ENCODE data around the gene OR51T1.
"Not testable (repeated sequence)": the region's sequence is repeated elsewhere in the genome, so short reads cannot be mapped to it uniquely, and the experiment has no call there.

The OR51T1 gene

GRCh38 chr11:4881860-4882500 is at the start of gene OR51T1:
Gene OR51T1 (plus strand): TSS chr11:4881900. CDS start chr11:4881900, 0 bp downstream.
- no peak for DNase-seq

- DNase-seq: no peak
These were observed 41.7 kb upstream of the OR51T1 start for GRCh38 chr11:4839851-4840549.

- DNase-seq: no peak
These were observed 32.7 kb upstream of the OR51T1 start, which contains the start of gene OR51S1 for GRCh38 chr11:4848908-4849532. Gene OR51S1 (minus strand): TSS chr11:4849208. CDS start chr11:4849208, 0 bp downstream.

GRCh38 chr11:4851033-4851432 is 30.7 kb upstream of the OR51T1 start:
- no peak for DNase-seq

GRCh38 chr11:4854286-4854685 is 27.4 kb upstream of the OR51T1 start:
- DNase-seq: not testable (repeated sequence)

GRCh38 chr11:4862447-4863236 is 19.1 kb upstream of the OR51T1 start:
- no peak for DNase-seq

- no peak for DNase-seq
These were observed 17.8 kb upstream of the OR51T1 start for GRCh38 chr11:4863876-4864275.

- no peak for DNase-seq
These were observed 15.8 kb upstream of the OR51T1 start for GRCh38 chr11:4865855-4866254.

- DNase-seq: no peak
These were observed 512 bp upstream of the OR51T1 start for GRCh38 chr11:4881188-4881587.

- DNase-seq: no peak
These were observed 843 bp downstream of the OR51T1 start for GRCh38 chr11:4882543-4882942.

GRCh38 chr11:4884361-4884760 is 2.7 kb downstream of the OR51T1 start:
- DNase-seq: no peak

- DNase-seq: no peak
These were observed 4.5 kb downstream of the OR51T1 start for GRCh38 chr11:4886186-4886585.

- no peak for DNase-seq
These were observed 5.9 kb downstream of the OR51T1 start for GRCh38 chr11:4887591-4887990.

GRCh38 chr11:4890279-4890678 is 8.6 kb downstream of the OR51T1 start:
- DNase-seq: no peak

GRCh38 chr11:4891996-4892640 is 10.4 kb downstream of the OR51T1 start:
- DNase-seq: no peak

GRCh38 chr11:4903484-4903883 is 21.8 kb downstream of the OR51T1 start, which contains the start of gene OR51A7:
Gene OR51A7 (plus strand): TSS chr11:4903783. CDS start chr11:4907370, 3,587 bp downstream.
- no peak for DNase-seq

GRCh38 chr11:4916581-4916980 is 34.9 kb downstream of the OR51T1 start:
- no peak for DNase-seq

- no peak for DNase-seq
These were observed 37.5 kb downstream of the OR51T1 start, which contains the start of gene OR51G2 for GRCh38 chr11:4919250-4919649. Gene OR51G2 (minus strand): TSS chr11:4919350. CDS start chr11:4915663, 3,687 bp downstream.

- no peak for DNase-seq
These were observed 40.1 kb downstream of the OR51T1 start for GRCh38 chr11:4921796-4922195.

GRCh38 chr11:4922304-4922703 is 40.6 kb downstream of the OR51T1 start:
- no peak for DNase-seq

- no peak for DNase-seq
These were observed 42.5 kb downstream of the OR51T1 start, which contains the start of gene OR51G1 for GRCh38 chr11:4924239-4924638. Gene OR51G1 (minus strand): TSS chr11:4924339. CDS start chr11:4924339, 0 bp downstream.

GRCh38 chr11:4926608-4927007 is 44.9 kb downstream of the OR51T1 start:
- no peak for DNase-seq
